ENCODE measurements around the gene NMS. TPM values are rescaled to one million over a fixed set of nuclear protein-coding genes. Genes with fewer than 3 reads are reported as not detected.
A peak's percentile ranks its signal among the peaks of the same experiment; 100 is the strongest.
"Not testable (repeated sequence)": the region's sequence is repeated elsewhere in the genome, so short reads cannot be mapped to it uniquely, and the experiment has no call there.

NMS gene
- total and polyA plus RNA-seq, 9 donors, result not detected

DNA sequence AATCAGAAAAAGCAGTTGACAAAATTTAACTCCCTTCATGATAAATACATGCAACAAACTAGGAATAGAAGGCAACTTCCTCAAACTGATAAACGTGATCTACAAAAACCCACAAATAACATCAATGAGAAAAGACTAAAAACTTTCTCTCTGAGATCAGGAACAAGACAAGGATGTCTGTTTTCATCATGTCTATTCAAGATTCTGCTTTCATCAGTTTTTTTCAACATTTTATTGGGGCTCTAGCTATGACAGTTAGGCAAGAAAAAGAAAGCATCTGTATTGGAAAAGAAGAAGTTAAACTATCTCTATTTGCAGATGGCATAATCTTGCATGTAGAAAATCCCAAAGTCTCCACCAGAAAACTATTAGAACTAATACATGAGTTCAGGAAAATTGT, 40.6 kb upstream of the NMS start:
- Histone ChIP-seq H3K9me3 (replicated peaks; ENCODE audit: control insufficient read depth, low read depth, low read length) (no peaks in the 10 kb centered on the region), H3K27ac (ENCODE audit: low read length) (no peak overlapping the region), H3K4me3 (ENCODE audit: low read length) (no peak overlapping the region), H3K27me3 (ENCODE audit: control insufficient read depth, insufficient read depth, low read length) (no peaks in the 10 kb centered on the region), H3K36me3 (ENCODE audit: control insufficient read depth, insufficient read depth, low read length) (no peaks in the 10 kb centered on the region), H3K4me1 (ENCODE audit: control insufficient read depth, insufficient read depth, low read length) (no peaks in the 10 kb centered on the region)
- no peak for DNase-seq
- WGBS (ENCODE audit: insufficient coverage), result no CpG with 5 or more reads among the region's 1 CpG

GRCh38 chr2:100437751-100438150, 32.5 kb upstream of the NMS start:
- H3K9me3 ChIP-seq (replicated peaks; ENCODE audit: control insufficient read depth, low read depth, low read length), result no peaks in the 10 kb centered on the region
- H3K27me3 ChIP-seq (ENCODE audit: control insufficient read depth, insufficient read depth, low read length), result no peaks in the 10 kb centered on the region
- H3K36me3 ChIP-seq (ENCODE audit: control insufficient read depth, insufficient read depth, low read length), result no peaks in the 10 kb centered on the region
- no peaks in the 10 kb centered on the region for H3K4me1 ChIP-seq (ENCODE audit: control insufficient read depth, insufficient read depth, low read length)
- no peak overlapping the region for H3K4me3 ChIP-seq (ENCODE audit: low read length)
- no peak overlapping the region for H3K27ac ChIP-seq (ENCODE audit: low read length)
- 79% methylated on average over 4 of the region's 8 CpGs for WGBS (ENCODE audit: insufficient coverage)
- peak; percentile 16 for DNase-seq

GRCh38 chr2:100446696-100447095, 23.6 kb upstream of the NMS start:
- H3K27me3 ChIP-seq (ENCODE audit: control insufficient read depth, insufficient read depth, low read length), result no peaks in the 10 kb centered on the region
- no peak for DNase-seq
- no peaks in the 10 kb centered on the region for H3K36me3 ChIP-seq (ENCODE audit: control insufficient read depth, insufficient read depth, low read length)
- H3K4me1 ChIP-seq (ENCODE audit: control insufficient read depth, insufficient read depth, low read length), result no peaks in the 10 kb centered on the region
- no peaks in the 10 kb centered on the region for H3K9me3 ChIP-seq (replicated peaks; ENCODE audit: control insufficient read depth, low read depth, low read length)
- H3K27ac ChIP-seq (ENCODE audit: low read length), result no peak overlapping the region
- no peak overlapping the region for H3K4me3 ChIP-seq (ENCODE audit: low read length)
- 83% methylated on average over 2 of the region's 2 CpGs for WGBS (ENCODE audit: insufficient coverage)

GRCh38 chr2:100451092-100451491, 19.2 kb upstream of the NMS start:
- DNase-seq, result no peak
- Histone ChIP-seq H3K27me3 (ENCODE audit: control insufficient read depth, insufficient read depth, low read length) (no peaks in the 10 kb centered on the region), H3K9me3 (replicated peaks; ENCODE audit: control insufficient read depth, low read depth, low read length) (no peaks in the 10 kb centered on the region), H3K27ac (ENCODE audit: low read length) (no peak overlapping the region), H3K4me3 (ENCODE audit: low read length) (no peak overlapping the region), H3K4me1 (ENCODE audit: control insufficient read depth, insufficient read depth, low read length) (no peaks in the 10 kb centered on the region), H3K36me3 (ENCODE audit: control insufficient read depth, insufficient read depth, low read length) (no peaks in the 10 kb centered on the region)
- 72% methylated on average over 2 of the region's 5 CpGs for WGBS (ENCODE audit: insufficient coverage)

- DNase-seq, result no peak
- H3K4me3 ChIP-seq (ENCODE audit: low read length), result no peak overlapping the region
- no peaks in the 10 kb centered on the region for H3K9me3 ChIP-seq (replicated peaks; ENCODE audit: control insufficient read depth, low read depth, low read length)
- no peaks in the 10 kb centered on the region for H3K4me1 ChIP-seq (ENCODE audit: control insufficient read depth, insufficient read depth, low read length)
- H3K36me3 ChIP-seq (ENCODE audit: control insufficient read depth, insufficient read depth, low read length), result no peaks in the 10 kb centered on the region
- no peaks in the 10 kb centered on the region for H3K27me3 ChIP-seq (ENCODE audit: control insufficient read depth, insufficient read depth, low read length)
- no peak overlapping the region for H3K27ac ChIP-seq (ENCODE audit: low read length)
Measured at GRCh38 chr2:100451734-100452133, 18.5 kb upstream of the NMS start.

DNA sequence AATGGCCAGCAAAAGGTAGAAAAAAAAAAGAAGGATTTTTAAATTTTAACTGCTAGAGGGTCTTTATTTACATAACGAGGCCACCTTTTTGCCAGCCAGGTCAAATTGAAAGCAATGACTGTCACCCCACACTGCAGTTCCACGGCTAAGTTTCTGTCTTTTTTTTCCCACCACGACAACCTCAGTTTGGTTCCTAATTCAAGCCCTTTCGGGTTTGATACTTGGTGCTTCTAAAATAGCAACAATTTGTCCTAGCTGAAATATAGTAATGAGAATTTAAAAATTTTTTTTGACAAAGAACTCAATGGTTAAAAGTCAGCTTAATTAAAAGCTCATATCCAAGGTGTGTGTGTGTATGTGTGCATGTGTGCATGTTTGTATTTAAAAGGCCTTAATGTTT, 16.4 kb upstream of the NMS start:
- H3K4me3 ChIP-seq (ENCODE audit: low read length), result no peak overlapping the region
- H3K9me3 ChIP-seq (replicated peaks; ENCODE audit: control insufficient read depth, low read depth, low read length), result peaks cover 7% of the 10 kb centered on the region
- no peaks in the 10 kb centered on the region for H3K27me3 ChIP-seq (ENCODE audit: control insufficient read depth, insufficient read depth, low read length)
- no peaks in the 10 kb centered on the region for H3K36me3 ChIP-seq (ENCODE audit: control insufficient read depth, insufficient read depth, low read length)
- no peaks in the 10 kb centered on the region for H3K4me1 ChIP-seq (ENCODE audit: control insufficient read depth, insufficient read depth, low read length)
- WGBS (ENCODE audit: insufficient coverage), result 62% methylated on average over 2 of the region's 4 CpGs
- no peak overlapping the region for H3K27ac ChIP-seq (ENCODE audit: low read length)
- DNase-seq, result no peak

DNA sequence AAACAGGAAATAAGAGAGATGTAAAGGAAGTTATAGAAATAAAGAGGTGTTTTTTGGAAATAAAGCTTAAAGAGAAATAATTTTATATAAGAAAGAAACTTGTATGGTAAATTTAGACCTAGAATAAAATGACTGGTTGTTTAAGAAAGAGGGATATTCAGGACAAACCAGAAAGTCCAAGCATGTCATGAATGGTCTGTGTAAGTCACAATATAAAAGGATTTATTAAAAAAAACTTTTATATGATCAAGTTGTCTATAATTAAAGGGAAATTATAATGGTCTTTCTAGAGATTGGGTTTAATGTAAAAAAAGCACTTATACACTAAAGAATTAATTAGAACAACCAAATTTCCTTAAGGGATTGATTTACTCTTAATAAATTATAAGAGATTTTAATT, 13.9 kb upstream of the NMS start:
- H3K36me3 ChIP-seq (ENCODE audit: control insufficient read depth, insufficient read depth, low read length); H3K4me1 ChIP-seq (ENCODE audit: control insufficient read depth, insufficient read depth, low read length); DNase-seq; H3K27me3 ChIP-seq (ENCODE audit: control insufficient read depth, insufficient read depth, low read length); H3K4me3 ChIP-seq (ENCODE audit: low read length); H3K27ac ChIP-seq (ENCODE audit: low read length): not testable (repeated sequence)
- peaks cover 10% of the 10 kb centered on the region for H3K9me3 ChIP-seq (replicated peaks; ENCODE audit: control insufficient read depth, low read depth, low read length)

- Histone ChIP-seq H3K4me1 (ENCODE audit: control insufficient read depth, insufficient read depth, low read length) (no peaks in the 10 kb centered on the region), H3K36me3 (ENCODE audit: control insufficient read depth, insufficient read depth, low read length) (no peaks in the 10 kb centered on the region), H3K27me3 (ENCODE audit: control insufficient read depth, insufficient read depth, low read length) (peaks cover 2% of the 10 kb centered on the region), H3K27ac (ENCODE audit: low read length) (no peak overlapping the region), H3K4me3 (ENCODE audit: low read length) (no peak overlapping the region), H3K9me3 (replicated peaks; ENCODE audit: control insufficient read depth, low read depth, low read length) (peaks cover 10% of the 10 kb centered on the region)
- WGBS (ENCODE audit: insufficient coverage), result no CpG with 5 or more reads among the region's 1 CpG
- DNase-seq, result no peak
Measured at GRCh38 chr2:100460904-100461530, 9.3 kb upstream of the NMS start.

GRCh38 chr2:100470898-100471514, 724 bp downstream of the NMS start:
- peak; percentile 46 for DNase-seq
- no peaks in the 10 kb centered on the region for H3K9me3 ChIP-seq (replicated peaks; ENCODE audit: control insufficient read depth, low read depth, low read length)
- H3K27me3 ChIP-seq (ENCODE audit: control insufficient read depth, insufficient read depth, low read length), result peaks cover 8% of the 10 kb centered on the region

DNA sequence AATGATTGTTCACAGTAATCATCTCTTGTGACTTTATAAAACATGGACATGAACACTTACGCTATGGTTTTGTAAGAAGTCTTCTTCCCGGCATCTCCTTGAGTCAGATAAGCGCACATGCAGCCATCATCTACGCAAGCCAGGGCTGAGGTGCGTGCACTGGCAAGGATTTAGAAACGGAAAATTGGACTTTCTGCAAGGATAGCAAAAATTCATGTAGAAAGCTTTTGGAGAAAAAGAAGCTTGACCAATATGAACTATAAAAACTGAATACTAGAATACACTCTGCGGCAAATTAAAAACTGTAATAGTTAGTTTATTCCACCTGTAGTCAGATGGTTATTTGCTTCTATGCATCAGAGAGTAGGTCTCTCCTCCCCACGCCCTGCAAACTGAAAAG, 6.3 kb downstream of the NMS start:
- no peaks in the 10 kb centered on the region for H3K27me3 ChIP-seq (ENCODE audit: control insufficient read depth, insufficient read depth, low read length)

More at GRCh38 chr2:100470898-100471514, 724 bp downstream of the NMS start:
- Histone ChIP-seq H3K4me3 (ENCODE audit: low read length) (no peak overlapping the region), H3K27ac (ENCODE audit: low read length) (no peak overlapping the region), H3K4me1 (ENCODE audit: control insufficient read depth, insufficient read depth, low read length) (no peaks in the 10 kb centered on the region), H3K36me3 (ENCODE audit: control insufficient read depth, insufficient read depth, low read length) (no peaks in the 10 kb centered on the region)
- 16% methylated on average over 9 of the region's 16 CpGs for WGBS (ENCODE audit: insufficient coverage)

DNA sequence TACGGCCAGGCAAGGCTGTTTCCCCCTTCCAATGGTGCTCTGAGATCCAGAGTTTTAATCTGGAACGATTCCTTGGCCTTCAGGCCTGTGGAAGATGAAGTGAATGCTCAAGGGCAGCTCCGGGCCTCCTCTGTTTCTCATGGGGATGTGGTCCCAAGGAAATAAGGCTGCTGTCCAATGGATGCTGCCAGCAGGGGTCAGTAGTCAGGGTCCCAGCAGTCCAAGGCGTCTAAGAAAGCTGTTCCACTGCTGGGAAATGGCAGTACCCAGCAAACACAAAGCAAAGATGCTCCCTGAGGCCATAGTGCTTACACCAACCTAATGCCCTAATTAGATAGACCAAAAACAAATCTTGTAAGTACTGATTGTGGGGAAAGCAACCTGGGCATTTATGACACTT, 12.5 kb downstream of the NMS start:
- DNase-seq, result no peak
- WGBS (ENCODE audit: insufficient coverage), result 70% methylated on average over 3 of the region's 4 CpGs

More for the DNA sequence above, 6.3 kb downstream of the NMS start:
- WGBS (ENCODE audit: insufficient coverage), result 93% methylated on average over 5 of the region's 8 CpGs
- Histone ChIP-seq H3K9me3 (replicated peaks; ENCODE audit: control insufficient read depth, low read depth, low read length) (no peaks in the 10 kb centered on the region), H3K4me3 (ENCODE audit: low read length) (no peak overlapping the region), H3K36me3 (ENCODE audit: control insufficient read depth, insufficient read depth, low read length) (no peaks in the 10 kb centered on the region), H3K4me1 (ENCODE audit: control insufficient read depth, insufficient read depth, low read length) (no peaks in the 10 kb centered on the region), H3K27ac (ENCODE audit: low read length) (no peak overlapping the region)
- DNase-seq, result no peak

More for the DNA sequence above, 12.5 kb downstream of the NMS start:
- no peaks in the 10 kb centered on the region for H3K9me3 ChIP-seq (replicated peaks; ENCODE audit: control insufficient read depth, low read depth, low read length)
- no peaks in the 10 kb centered on the region for H3K27me3 ChIP-seq (ENCODE audit: control insufficient read depth, insufficient read depth, low read length)
- H3K4me1 ChIP-seq (ENCODE audit: control insufficient read depth, insufficient read depth, low read length), result no peaks in the 10 kb centered on the region
- no peak overlapping the region for H3K4me3 ChIP-seq (ENCODE audit: low read length)
- H3K36me3 ChIP-seq (ENCODE audit: control insufficient read depth, insufficient read depth, low read length), result no peaks in the 10 kb centered on the region
- H3K27ac ChIP-seq (ENCODE audit: low read length), result no peak overlapping the region
